GM18526 (cell line): Measurements from ENCODE around the gene ATP11A.

Experiments used
- POLR2A ChIP-seq: IDR thresholded peaks from 3 replicates; pipeline ENCODE4 v1.6.1; 2011; ENCODE audit not compliant: insufficient read length; ENCODE audit errors: extremely low read depth

The ATP11A gene

GRCh38 chr13:112917056-112917664 lies 227.3 kb downstream of the ATP11A start:
- TF ChIP-seq POLR2A, result no peak

GRCh38 chr13:112917737-112918136 lies 227.9 kb downstream of the ATP11A start:
- no peak for TF ChIP-seq POLR2A

GRCh38 chr13:112918266-112918665 lies 228.4 kb downstream of the ATP11A start:
- TF ChIP-seq POLR2A, result no peak

GRCh38 chr13:112918746-112919145 lies 228.9 kb downstream of the ATP11A start:
- TF ChIP-seq POLR2A, result no peak

- no peak for TF ChIP-seq POLR2A
Measured at GRCh38 chr13:112923962-112924361, 234.1 kb downstream of the ATP11A start.

- no peak for TF ChIP-seq POLR2A
Measured at GRCh38 chr13:112924365-112924764, 234.5 kb downstream of the ATP11A start.

GRCh38 chr13:112926003-112926402 lies 236.2 kb downstream of the ATP11A start:
- TF ChIP-seq POLR2A, result no peak

GRCh38 chr13:112926993-112927392 lies 237.2 kb downstream of the ATP11A start:
- no peak for TF ChIP-seq POLR2A

GRCh38 chr13:112928020-112928971 lies 238.5 kb downstream of the ATP11A start:
- no peak for TF ChIP-seq POLR2A

GRCh38 chr13:112928972-112929782 lies 239.3 kb downstream of the ATP11A start:
- no peak for TF ChIP-seq POLR2A

GRCh38 chr13:112929783-112930055 lies 239.9 kb downstream of the ATP11A start:
- no peak for TF ChIP-seq POLR2A

GRCh38 chr13:112930192-112930591 lies 240.4 kb downstream of the ATP11A start:
- no peak for TF ChIP-seq POLR2A

GRCh38 chr13:112931028-112931934 lies 241.4 kb downstream of the ATP11A start:
- TF ChIP-seq POLR2A, result no peak

- TF ChIP-seq POLR2A, result no peak
Measured at GRCh38 chr13:112932971-112933370, 243.1 kb downstream of the ATP11A start.

GRCh38 chr13:112933649-112934048 lies 243.8 kb downstream of the ATP11A start:
- no peak for TF ChIP-seq POLR2A

GRCh38 chr13:112934078-112934477 lies 244.2 kb downstream of the ATP11A start:
- no peak for TF ChIP-seq POLR2A
